Fibroblast of skin of scalp (primary cell): ENCODE data around the gene COBLL1.

Experiments
- DNase-seq: peaks from one replicate; pipeline ENCODE4 v3.0.0-alpha.2; 2013

COBLL1 gene

GRCh38 chr2:164669291-164669690 is 172.3 kb downstream of the COBLL1 start:
- no peak for DNase-seq

GRCh38 chr2:164667566-164667965 is 174.1 kb downstream of the COBLL1 start:
- DNase-seq = no peak

DNA sequence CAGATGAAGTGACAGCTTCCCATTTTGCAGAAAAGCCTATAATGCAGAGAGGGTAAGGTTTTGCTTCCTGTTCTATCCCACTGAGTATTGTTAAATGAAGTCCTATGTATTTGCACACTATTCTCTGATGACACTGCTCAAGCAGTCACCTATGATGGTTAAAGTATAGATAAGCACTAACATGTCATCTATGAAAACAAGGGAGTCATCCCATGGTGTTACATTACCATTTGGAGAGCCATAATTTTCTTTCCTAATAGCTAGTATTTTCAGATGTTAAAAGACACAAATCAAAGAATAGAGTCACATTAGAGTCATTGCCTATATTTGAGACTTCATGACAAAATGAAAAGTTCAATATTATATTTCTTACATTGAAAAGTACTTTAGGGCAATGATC is 177.6 kb downstream of the COBLL1 start:
- DNase-seq = no peak

DNA sequence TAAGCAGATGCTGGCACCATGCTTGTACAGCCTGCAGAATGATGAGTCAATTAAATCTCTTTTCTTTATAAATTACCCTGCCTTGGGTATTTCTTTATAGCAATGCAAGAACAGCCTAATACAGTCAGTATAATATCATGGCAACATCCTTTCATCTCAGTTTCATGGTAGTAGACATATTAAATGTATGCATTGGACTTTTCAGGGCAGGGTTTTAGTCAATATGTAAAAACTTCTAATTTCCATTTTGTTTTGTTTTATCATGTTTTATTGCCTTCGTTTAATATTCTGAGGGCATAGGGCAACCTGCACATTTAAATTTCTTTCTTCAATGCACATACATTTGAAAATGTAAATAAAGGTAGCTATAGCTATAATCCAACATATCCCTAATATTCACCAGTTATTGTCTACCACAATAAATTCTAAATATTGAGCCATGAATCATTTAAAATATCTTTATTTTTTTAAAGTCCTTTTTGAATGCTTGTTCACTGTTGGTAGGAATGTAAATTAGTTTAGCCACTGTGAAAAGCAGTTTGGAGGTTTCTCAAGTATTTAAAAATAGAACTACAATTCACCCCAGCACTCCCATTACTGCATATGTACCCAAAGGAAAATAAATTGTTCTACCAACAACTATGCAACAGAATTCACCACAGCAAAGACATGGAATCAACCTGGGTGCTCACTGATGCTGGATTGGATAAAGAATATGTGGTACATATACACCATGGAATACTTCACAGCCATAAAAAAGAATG is 178.6 kb downstream of the COBLL1 start:
- no peak for DNase-seq

DNA sequence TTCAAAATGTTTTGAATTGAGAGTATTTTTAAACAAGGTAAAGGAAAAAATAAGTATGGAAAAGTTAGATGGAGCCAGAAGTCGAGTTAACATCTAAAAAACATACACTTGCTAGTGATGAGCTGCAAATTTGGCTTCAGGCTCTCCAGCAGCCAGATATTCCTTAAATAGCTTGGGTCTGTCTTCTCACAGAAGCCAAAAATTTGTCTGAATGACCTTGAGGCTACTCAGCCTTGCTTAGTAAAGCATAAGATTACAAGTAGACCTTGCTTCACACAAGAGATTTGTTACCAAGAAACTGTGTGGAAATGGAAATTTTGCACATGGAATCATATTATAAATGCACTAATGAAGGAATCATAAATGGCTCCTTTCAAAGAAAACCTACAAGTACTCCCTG is 179.6 kb downstream of the COBLL1 start:
- no peak for DNase-seq

GRCh38 chr2:164661349-164661748 is 180.3 kb downstream of the COBLL1 start:
- DNase-seq = peak; percentile 20

DNA sequence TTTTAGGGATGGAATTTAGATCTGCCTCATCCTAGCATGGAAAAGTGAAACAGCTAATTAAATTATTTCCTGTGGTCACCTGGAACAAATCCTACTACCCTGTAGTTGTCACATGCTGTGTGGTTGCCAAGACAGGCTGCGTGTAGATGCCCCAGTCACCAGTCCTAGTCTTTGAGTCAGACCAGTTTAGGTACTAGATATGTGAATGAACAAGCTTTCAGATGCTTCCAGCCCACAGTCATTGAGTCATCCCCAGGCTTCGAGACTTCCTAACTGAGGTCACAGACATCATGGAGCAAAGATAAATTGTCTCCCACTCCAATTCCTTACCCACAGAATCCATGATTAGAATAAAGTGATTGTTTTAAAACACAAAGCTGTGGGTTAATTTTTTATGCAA is 184.5 kb downstream of the COBLL1 start:
- peak; percentile 72 for DNase-seq

GRCh38 chr2:164655750-164656149 is 185.9 kb downstream of the COBLL1 start:
- peak; percentile 32 for DNase-seq

- DNase-seq = no peak
Observed at GRCh38 chr2:164655336-164655735, 186.3 kb downstream of the COBLL1 start.

DNA sequence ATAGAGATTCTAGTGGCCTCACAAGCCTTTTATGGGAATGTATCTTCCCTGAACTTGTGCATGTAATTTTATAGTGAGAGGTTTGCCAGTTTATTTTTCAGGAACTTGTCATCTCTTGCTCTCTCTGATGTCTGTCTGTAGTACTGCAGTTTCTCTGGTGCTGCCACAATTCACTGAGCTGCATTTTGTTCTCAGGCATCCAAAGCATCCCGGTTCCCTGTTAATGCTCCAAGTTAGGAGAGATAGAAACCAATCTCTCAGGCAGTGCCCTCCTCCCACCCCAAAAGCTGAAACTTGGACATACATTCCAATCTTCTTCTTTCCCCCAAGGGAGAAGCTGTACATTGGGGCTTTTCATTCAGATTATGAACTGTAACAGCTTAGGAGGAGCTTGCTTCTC is 190.3 kb downstream of the COBLL1 start:
- peak; percentile 60 for DNase-seq

GRCh38 chr2:164644036-164644700 is 197.5 kb downstream of the COBLL1 start:
- DNase-seq = peak; percentile 23

- DNase-seq = no peak
Observed at GRCh38 chr2:164642946-164643555, 198.6 kb downstream of the COBLL1 start.

DNA sequence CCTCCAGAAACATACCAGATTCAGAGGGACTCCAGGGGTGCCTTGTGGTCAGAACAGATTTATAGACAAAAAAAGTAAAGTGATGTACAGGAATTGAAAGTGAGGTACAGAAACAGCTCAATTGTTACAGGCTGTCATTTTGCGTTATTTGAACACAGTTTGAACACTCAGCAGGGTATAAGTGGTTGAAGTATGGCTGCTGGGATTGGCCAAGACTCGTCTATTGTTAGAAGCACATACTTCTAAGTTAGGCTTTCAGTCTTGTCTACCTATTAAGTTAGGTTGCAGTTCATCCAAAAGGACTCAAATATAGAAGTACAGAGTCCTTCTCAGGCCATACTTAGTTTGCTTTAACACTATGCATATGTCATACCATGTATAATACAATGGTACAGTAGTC is 199.4 kb downstream of the COBLL1 start:
- DNase-seq = no peak
